SK-N-SH treated with all-trans-retinoic acid at 6 μM for 48 hours (cell line): ENCODE measurements around the gene PDLIM3.

Experiments used
- ARNTL ChIP-seq: fragments of 450-650 bp; formaldehyde crosslinking; IDR thresholded peaks from 2 replicates; pipeline ENCODE4 v1.5.0; 2020; ENCODE audit warnings: low read depth, mild to moderate bottlenecking, moderate library complexity, borderline replicate concordance
- PATZ1 ChIP-seq: fragments of 250-450 bp; sonication (Bioruptor Pico); IDR thresholded peaks from 2 replicates; pipeline ENCODE4 v1.8.0; 2020; ENCODE audit warnings: mild to moderate bottlenecking, moderate library complexity, borderline replicate concordance
- ZC3H10 ChIP-seq: fragments of 250-450 bp; sonication (Bioruptor Pico); IDR thresholded peaks from 2 replicates; pipeline ENCODE4 v1.5.1; 2021; ENCODE audit warnings: mild to moderate bottlenecking, moderate library complexity
- ZFP30 ChIP-seq: fragments of 450-650 bp; formaldehyde crosslinking; IDR thresholded peaks from 2 replicates; pipeline ENCODE4 v1.5.0; 2022; ENCODE audit warnings: mild to moderate bottlenecking, moderate library complexity
- ZNF8 ChIP-seq: fragments of 450-650 bp; formaldehyde crosslinking; IDR thresholded peaks from 2 replicates; pipeline ENCODE4 v1.5.0; 2020; ENCODE audit warnings: mild to moderate bottlenecking, moderate library complexity

- no peak for TF ChIP-seq ARNTL
- no peak for TF ChIP-seq ZC3H10 (CRISPR knock-in tag)
- no peak for TF ChIP-seq ZFP30 (CRISPR knock-in tag)
- TF ChIP-seq ZNF8 = no peak
- TF ChIP-seq PATZ1 (CRISPR knock-in tag) = no peak
Measured at GRCh38 chr4:185542626-185543315, 7.5 kb upstream of the PDLIM3 start.
